ENCODE measurements around the gene SCN3A.

Gene SCN3A

GRCh38 chr2:165203689-165204559 lies at the start of gene SCN3A:
TSS of gene SCN3A (minus strand) at chr2:165204050. CDS start at chr2:165176394, 27,656 bp downstream.
- TF ChIP-seq CTCF (conservative IDR thresholded peaks at IDR 0.05; ENCODE audit: low read depth, low read length): peak; percentile 88
- peak; percentile 65 for DNase-seq (ENCODE audit: low read depth)
- no peak within 1 kb of the TSS for H3K4me3 ChIP-seq (ENCODE audit: low read depth, low read length)

- TF ChIP-seq CTCF (conservative IDR thresholded peaks at IDR 0.05; ENCODE audit: low read depth, low read length): no peak
- DNase-seq (ENCODE audit: low read depth): no peak
Measured at GRCh38 chr2:165253178-165253577, 49.3 kb upstream of the SCN3A start.

DNA sequence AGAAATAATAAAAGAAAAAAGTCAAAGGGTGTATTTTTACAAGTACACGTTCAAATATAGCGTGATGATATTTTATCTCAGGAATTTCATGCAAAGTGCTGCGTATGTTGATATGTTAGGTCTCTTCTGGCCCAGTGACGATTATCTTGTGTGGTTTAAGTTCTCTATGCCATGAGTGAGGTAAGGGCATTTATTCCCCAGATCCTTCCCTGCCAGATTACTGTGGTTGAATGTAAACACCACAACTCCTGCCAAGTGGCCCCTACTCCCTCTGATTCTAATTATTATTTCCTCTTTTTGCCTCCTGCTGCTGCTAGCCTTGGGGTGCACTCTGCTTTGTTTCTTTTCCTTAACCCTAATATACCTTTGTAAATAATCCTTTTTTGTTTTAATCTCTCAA lies 47.5 kb upstream of the SCN3A start:
- no peak overlapping the region for H3K4me3 ChIP-seq (ENCODE audit: low read depth, low read length)
- DNase-seq (ENCODE audit: low read depth): no peak
- TF ChIP-seq CTCF (conservative IDR thresholded peaks at IDR 0.05; ENCODE audit: low read depth, low read length): no peak

More at GRCh38 chr2:165253178-165253577, 49.3 kb upstream of the SCN3A start:
- no peak overlapping the region for H3K4me3 ChIP-seq (ENCODE audit: low read depth, low read length)

DNA sequence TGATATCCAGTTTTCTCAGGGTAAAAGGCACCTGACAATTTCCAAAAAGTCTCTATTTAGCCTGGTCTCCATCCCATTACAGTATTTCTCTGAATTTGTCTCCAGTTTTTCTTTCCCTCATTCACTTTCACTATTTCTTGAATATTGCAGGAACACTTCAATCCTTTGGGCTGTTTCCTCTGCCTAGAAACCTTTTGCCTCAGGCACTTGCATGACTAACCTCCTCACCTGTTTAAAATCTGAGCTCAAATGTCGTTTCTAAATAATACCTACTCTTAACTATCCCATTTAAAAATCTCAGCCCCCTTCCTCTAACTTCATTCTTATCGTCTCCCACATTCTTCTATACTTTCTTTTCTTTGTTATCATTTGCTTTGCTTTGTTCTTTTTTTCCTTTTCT lies 44.4 kb upstream of the SCN3A start:
- H3K4me3 ChIP-seq (ENCODE audit: low read depth, low read length): no peak overlapping the region
- TF ChIP-seq CTCF (conservative IDR thresholded peaks at IDR 0.05; ENCODE audit: low read depth, low read length): no peak
- DNase-seq (ENCODE audit: low read depth): no peak

GRCh38 chr2:165245081-165245793 lies 41.4 kb upstream of the SCN3A start:
- no peak for TF ChIP-seq CTCF (conservative IDR thresholded peaks at IDR 0.05; ENCODE audit: low read depth, low read length)
- DNase-seq (ENCODE audit: low read depth): no peak
- H3K4me3 ChIP-seq (ENCODE audit: low read depth, low read length): no peak overlapping the region

DNA sequence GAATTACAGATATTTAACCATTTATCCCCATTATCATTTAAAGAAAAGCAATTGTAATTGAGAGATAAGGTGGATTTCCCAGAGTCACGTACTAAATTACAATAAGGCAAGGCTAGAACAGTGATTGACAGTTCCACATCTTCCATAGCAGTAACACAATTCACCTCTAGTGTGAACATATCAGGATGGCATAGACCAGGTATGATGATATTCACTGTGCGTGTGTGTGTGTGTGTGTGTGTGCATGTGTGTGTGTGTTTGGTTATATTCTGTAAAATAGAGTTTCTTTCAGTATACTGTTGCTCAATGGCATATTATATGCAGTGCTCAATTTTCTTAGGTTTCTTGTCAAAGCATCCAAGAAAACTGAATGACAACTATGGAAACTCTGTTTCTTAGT lies 37.1 kb upstream of the SCN3A start:
- DNase-seq (ENCODE audit: low read depth): no peak
- TF ChIP-seq CTCF (conservative IDR thresholded peaks at IDR 0.05; ENCODE audit: low read depth, low read length): no peak
- H3K4me3 ChIP-seq (ENCODE audit: low read depth, low read length): no peak overlapping the region

All from choroid plexus epithelial cell (primary cell).